ENCODE measurements around the gene PRIM2. TPM values are rescaled to one million over a fixed set of nuclear protein-coding genes. Genes with fewer than 3 reads are reported as not detected.
A peak's percentile ranks its signal among the peaks of the same experiment; 100 is the strongest.
"Not testable (repeated sequence)": the region's sequence is repeated elsewhere in the genome, so short reads cannot be mapped to it uniquely, and the experiment has no call there.

Gene PRIM2
- total RNA-seq, 1 experiment from 2014 or later: 60.0 TPM

DNA sequence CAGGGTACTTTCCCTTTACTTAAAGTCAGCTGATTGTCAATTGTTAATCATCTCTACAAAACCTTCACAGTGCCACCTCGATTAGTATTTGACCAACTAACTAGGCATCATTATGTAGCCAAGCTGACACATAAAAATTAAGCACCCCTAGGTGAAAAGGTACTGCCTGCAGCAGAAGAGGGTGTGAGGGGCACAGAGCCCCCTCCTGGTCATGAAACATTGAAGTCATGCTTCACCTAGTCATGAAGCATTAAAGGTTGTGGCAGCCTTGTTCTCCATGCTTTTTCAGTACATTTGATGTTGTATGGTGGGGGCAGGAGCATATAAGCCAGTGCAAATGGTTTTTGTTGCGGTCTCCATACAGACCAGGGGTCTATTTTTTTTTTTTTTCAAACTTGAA lies 142.4 kb downstream of the PRIM2 start:
- H3K4me3 ChIP-seq, H3K27me3 ChIP-seq, DNase-seq, H3K9me3 ChIP-seq, H3K36me3 ChIP-seq: not testable (repeated sequence)

DNA sequence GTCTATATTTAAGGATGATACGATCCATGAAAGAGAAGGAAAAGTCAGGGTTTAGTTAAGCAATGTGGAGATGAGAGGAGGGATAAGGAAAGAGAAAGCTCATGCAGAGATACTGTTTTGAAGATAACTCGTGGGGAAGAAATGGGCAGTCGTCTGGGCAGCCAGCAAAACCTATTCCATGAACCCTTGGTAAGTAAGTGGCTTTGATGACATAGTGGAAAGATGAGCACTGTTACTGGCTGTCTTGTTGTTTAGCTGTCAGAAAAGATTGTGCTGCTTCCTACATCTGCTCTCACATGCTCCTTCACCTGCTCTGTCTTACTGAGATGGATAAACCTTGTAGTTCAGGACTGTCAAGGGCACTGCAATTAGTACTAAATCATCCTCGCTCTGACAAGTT lies 143.6 kb downstream of the PRIM2 start:
- not testable (repeated sequence) for H3K36me3 ChIP-seq, H3K9me3 ChIP-seq, H3K27me3 ChIP-seq, H3K4me3 ChIP-seq, DNase-seq

DNA sequence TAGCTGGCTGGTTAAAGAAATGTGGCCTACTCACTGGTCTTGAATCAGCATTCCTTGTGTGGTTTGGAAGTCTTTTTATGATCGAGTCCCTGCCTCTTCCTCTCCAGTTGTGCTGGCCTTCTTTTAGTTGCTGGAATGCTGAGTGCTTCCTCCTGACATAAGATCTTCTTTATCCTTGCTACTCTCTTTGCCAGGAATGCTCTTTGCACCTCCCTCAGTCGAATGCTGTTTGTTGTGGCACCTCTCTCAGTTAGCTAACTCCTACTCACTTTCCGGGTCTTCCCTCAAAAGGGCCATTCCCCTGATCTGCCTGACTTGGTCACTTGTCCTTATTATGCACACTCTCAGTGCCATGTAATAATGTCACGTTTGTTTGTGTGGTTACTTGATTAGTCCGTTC lies 146.4 kb downstream of the PRIM2 start:
- not testable (repeated sequence) for H3K4me3 ChIP-seq, H3K9me3 ChIP-seq, H3K27me3 ChIP-seq, H3K36me3 ChIP-seq
- DNase-seq: peak; percentile 30

DNA sequence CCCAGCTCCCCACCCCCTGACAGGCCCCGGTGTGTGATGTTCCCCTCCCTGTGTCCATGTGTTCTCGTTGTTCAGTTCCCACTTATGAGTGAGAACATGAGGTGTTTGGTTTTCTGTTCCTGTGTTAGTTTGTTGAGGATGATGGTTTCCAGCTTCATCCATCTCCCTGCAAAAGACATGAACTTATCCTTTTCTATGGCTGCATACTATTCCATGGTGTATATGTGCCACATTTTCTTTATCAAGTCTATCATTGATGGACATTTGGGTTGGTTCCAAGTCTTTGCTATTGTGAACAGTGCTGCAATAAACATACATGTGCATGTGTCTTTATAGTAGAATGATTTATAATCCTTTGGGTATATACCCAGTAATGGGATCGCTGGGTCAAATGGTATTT lies 148.5 kb downstream of the PRIM2 start:
- not testable (repeated sequence) for H3K36me3 ChIP-seq, DNase-seq, H3K4me3 ChIP-seq, H3K27me3 ChIP-seq, H3K9me3 ChIP-seq

DNA sequence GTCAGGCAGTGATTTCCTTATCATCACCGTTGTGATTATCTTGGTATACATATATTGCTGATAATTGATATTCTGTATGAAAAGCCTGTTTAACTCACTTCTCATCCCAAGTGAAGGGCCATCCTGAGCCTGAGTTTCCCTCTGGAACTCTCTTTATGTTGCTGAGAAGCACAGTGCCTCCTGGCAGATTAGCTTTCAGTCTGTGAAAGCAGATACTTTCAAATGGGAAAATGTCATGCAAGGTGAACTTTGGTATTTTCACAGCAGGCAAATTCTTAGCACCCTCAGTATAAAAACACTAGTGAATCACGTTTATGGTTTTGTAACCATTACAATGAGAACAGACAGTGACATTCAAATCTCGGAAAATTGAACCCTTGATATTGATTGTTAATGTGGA lies 151.6 kb downstream of the PRIM2 start:
- Histone ChIP-seq H3K27me3 (no peaks in the 10 kb centered on the region), H3K36me3 (peaks cover 6% of the 10 kb centered on the region; the same call in 1 of the 2 replicates), H3K4me3 (no peak overlapping the region), H3K9me3 (no peaks in the 10 kb centered on the region; the same call in 1 of the 2 replicates)
- DNase-seq: no peak

DNA sequence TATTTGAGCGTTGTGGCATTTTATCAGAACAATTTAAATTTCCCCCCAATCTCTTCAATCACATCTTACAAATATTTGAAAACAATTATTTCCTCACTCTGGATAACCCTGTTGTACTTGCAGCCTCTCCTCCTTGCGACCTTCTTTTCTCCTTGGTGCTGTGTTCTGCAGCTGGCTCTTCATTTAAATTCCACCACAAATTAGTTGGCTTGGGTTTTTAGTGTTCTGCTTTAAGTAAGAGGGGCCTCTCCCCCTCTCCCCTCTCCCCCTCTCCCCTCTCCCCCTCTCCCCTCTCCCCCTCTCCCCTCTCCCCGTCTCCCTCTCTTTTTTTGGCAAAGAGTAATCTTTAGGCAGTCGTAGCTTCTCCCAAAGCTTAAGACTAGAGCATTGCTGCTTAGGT lies 152.7 kb downstream of the PRIM2 start:
- H3K27me3 ChIP-seq, H3K36me3 ChIP-seq, H3K4me3 ChIP-seq, DNase-seq, H3K9me3 ChIP-seq: not testable (repeated sequence)

DNA sequence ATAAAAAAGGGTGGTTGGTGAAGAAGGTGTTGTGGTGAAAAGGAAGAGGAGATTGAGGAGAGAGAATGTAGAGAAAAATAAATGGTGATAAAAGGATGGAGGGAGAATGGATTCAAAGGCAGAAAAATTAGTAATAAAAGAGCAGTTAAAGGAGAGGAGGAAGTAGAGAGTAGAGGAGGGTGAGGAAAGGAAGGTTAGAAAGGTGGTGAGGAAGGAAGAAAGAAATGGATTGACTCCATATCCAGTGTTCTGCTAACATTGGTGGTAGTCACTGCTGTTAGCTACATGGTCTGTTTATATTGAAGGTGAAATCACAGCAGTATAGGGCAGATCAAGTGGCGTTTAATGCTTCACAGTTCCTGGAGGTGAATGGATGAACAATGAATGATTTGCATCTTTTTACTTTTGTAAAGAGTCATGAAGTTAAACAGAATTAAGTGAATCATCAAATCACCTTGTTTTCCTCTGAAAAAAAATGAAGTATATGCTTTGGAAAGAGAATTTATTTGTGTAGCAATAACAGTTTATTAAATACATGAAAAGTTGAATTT lies 154.0 kb downstream of the PRIM2 start:
- not testable (repeated sequence) for H3K4me3 ChIP-seq

DNA sequence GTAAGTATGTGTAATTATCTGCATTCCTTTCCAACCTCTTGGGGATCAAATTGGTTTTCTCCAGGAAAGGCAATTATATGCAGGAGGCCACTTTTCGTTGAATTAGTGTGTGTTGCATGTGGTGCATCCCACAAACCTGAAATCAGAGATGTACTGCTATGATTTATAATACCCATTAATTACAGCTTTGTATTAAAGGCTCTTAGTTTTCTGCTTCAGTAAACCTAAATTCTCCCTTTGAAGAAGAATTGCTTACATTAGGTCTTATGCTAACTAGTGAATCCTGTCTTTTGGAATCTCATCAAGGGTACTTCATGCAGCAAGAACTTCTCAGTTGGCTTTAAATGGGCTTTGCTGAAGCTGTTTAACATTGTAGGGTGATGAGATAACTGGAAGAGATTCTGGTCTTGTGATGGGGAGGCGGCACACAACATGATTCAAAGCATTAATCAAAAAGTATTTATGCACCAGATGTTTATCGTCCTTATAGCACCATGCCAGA lies 155.5 kb downstream of the PRIM2 start:
- peak; percentile 61 for DNase-seq
- not testable (repeated sequence) for H3K9me3 ChIP-seq, H3K27me3 ChIP-seq, H3K36me3 ChIP-seq, H3K4me3 ChIP-seq

More for the DNA sequence above, 154.0 kb downstream of the PRIM2 start:
- not testable (repeated sequence) for H3K27me3 ChIP-seq, H3K36me3 ChIP-seq, H3K9me3 ChIP-seq, DNase-seq

DNA sequence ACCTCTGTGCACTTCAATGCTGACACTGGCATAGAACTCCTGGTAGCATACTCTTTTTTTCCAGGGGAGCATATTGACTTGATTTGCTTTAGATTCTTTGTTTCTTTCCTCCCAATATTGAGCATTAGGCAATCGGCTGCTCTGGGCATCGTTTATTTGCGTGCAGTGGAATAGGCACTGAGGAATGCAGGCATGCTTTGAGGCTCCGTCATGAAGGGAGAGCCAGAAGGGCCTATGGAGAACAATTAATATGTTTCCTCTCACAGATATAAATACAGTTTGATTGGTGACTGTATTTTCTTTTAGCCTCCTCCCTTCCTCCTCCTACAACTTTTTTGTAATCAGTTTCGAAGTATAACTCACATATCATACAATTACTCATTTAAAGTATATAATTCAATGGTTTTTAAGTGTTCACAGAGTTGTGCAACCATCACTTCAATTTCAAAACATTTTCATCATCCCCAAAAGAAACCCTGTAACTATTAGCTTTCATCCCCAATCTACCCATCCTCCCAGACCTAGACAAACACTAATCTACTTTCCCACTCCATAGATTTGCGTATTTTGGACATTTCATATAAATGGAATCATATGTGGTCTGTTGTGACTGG lies 157.5 kb downstream of the PRIM2 start:
- not testable (repeated sequence) for H3K4me3 ChIP-seq, H3K27me3 ChIP-seq, H3K36me3 ChIP-seq, H3K9me3 ChIP-seq
- peak; percentile 84 for DNase-seq

DNA sequence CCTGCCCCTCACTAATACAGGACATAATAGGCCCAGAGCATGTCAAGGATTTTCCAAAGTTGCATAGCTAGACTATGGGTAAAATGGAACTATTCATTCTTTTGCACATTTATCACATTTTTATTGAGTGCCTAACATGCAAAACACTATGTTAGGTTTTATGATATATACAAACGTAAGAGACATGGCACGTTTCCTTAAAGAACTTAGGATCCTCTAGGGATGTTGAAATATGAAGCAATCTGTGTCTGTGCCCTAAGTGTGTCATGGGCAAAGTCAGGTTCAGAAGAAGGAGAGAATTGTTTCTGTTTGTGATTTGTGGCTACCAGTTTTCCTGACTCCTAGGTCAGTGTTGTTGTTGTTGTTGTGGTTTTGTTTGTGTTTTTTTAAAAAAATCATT lies 158.2 kb downstream of the PRIM2 start:
- not testable (repeated sequence) for H3K9me3 ChIP-seq, DNase-seq, H3K36me3 ChIP-seq, H3K4me3 ChIP-seq, H3K27me3 ChIP-seq

DNA sequence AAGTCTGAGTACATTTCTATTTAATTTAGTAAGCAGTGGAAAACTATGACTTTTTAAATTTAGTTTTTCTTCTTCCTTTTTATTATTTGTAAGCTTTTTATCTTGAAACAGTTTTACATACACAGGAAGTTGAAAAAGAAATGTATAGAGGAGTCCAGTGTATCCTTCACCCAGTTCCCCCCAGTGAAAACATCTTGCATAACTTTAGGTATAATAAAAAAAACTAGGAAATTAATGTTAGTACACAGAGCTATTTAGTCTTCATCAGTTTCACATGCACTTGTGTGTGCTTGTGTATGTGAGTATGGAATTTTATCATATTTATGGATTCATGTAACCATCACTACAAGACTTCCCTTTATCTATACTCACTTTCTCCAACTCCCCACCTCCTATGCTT lies 162.8 kb downstream of the PRIM2 start:
- not testable (repeated sequence) for H3K4me3 ChIP-seq, DNase-seq

DNA sequence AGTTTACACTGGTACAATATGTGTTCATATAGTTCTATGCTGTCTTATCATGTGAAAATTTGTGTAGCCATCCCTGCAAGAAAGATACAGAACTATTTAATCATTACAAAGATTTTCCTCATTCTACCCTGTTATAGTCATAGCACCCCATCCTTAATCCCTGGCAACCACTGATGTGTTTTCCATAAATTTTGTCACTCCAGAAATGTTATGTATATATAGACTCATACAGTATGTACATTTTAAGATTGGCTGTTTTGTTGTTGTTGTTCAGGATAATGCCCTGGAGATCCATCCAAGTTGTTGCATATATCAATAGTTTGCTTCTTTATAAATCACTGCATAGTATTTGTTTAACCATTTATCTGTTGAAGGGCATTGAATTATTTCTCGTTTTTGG lies 163.7 kb downstream of the PRIM2 start:
- H3K9me3 ChIP-seq, H3K4me3 ChIP-seq, H3K27me3 ChIP-seq, DNase-seq, H3K36me3 ChIP-seq: not testable (repeated sequence)

More for the DNA sequence above, 162.8 kb downstream of the PRIM2 start:
- H3K9me3 ChIP-seq, H3K27me3 ChIP-seq, H3K36me3 ChIP-seq: not testable (repeated sequence)

DNA sequence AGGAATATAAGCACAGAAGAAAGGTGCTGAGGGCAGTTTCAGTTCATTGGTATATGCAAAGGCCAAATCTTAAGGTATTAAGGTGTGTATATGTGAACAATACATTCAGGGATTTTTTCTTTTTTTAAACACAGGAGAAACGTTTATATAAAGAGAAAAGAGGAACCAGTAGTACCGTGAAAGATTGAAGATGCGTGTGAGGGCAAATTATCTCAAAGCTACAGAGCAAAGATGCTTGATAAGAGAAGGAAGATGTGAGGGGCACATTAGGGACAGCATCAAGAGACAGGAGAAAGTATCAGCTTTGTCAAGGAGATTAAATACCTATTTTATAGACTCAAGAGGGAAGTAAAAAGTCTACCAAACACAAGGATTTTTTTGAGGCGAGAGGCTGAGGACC lies 165.0 kb downstream of the PRIM2 start:
- H3K27me3 ChIP-seq, H3K4me3 ChIP-seq, H3K36me3 ChIP-seq, H3K9me3 ChIP-seq, DNase-seq: not testable (repeated sequence)

DNA sequence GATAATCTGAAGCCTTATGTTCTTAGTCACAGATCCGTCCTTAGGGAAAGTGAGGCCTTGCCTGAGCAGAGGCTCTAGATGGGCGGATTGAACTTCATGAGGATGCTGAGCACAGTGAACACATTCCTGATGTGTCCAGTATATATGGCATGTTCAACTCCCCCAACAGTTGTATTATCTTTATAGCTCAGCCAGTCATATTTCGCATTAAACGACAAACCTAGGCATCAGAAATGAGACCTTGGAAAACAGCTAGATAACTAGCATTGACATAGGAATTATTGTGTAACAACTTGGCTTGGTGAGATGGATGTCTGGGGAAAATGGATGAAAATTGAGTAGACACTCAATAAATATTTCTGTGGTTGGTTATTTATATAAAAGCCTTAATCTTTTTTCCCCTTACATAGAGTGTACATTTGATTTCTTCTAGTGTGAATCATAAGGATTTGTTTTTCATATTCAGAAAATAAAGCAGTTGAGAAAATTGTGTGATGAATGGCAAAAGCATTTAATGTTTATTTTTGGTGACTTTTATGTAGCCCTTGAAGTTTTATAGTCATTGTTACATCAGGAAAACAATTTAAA lies 169.2 kb downstream of the PRIM2 start:
- not testable (repeated sequence) for H3K4me3 ChIP-seq, H3K27me3 ChIP-seq, H3K9me3 ChIP-seq, H3K36me3 ChIP-seq
- peak; percentile 43 for DNase-seq

DNA sequence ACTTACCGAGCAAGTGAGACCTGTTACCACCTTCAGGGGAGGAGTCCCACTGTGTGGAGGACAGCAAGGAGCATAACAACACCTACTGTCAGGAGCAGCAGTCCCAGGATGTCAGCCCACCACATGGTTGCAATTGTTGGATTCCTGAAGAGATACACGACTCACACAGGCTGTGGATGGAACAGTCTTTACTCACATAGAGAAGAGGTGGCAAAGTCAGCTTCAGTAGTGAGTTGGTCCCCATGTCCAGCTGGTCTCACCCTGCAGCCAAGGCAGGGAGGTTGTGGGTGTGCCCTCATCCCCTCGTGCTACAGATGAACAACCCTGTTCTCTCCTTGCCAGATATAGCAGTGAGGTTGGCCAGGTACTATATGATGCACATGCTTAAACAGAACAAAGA lies 171.1 kb downstream of the PRIM2 start:
- H3K4me3 ChIP-seq, H3K27me3 ChIP-seq, H3K36me3 ChIP-seq, H3K9me3 ChIP-seq: not testable (repeated sequence)
- DNase-seq: peak; percentile 16

DNA sequence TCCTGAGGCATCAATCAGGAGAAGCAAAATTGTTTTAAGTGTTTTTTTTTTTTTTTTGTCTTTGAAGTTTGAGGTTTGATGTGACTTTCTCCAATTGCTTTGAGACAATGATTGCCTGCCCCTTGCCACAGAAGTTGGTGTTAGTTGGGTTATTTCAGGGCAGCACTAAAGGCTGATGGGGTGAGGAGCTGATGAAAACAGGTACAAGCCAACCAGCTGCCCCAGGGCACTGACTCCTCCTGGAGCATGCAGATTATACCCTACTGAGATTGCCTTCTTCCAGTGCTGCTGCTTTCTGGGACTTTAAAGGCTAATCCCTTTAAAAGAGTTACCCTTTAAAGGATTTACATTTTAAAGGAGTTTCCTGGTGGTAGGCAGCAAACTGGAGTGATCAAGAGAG lies 172.5 kb downstream of the PRIM2 start:
- H3K36me3 ChIP-seq, H3K9me3 ChIP-seq, H3K4me3 ChIP-seq, DNase-seq, H3K27me3 ChIP-seq: not testable (repeated sequence)

DNA sequence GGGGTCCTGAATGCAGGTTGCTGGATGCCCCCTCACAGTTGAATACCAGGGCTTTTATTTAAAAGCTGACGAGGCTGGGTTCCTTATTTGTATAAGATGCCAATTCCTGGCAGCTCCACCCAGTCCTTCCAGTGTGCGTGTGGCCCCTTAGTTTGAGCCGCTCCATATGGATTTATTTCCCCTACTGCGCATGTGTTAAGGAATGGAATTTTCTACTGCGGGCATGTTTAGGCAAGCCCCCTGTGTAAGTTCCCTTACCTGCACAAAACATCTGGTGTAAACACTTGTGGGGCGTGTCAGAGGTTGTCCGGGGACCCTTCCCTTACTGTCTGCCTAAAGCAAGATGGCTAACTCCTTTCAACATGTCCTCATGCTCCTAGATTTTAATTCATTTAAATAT lies 174.4 kb downstream of the PRIM2 start:
- not testable (repeated sequence) for H3K4me3 ChIP-seq, H3K36me3 ChIP-seq, DNase-seq, H3K27me3 ChIP-seq, H3K9me3 ChIP-seq

DNA sequence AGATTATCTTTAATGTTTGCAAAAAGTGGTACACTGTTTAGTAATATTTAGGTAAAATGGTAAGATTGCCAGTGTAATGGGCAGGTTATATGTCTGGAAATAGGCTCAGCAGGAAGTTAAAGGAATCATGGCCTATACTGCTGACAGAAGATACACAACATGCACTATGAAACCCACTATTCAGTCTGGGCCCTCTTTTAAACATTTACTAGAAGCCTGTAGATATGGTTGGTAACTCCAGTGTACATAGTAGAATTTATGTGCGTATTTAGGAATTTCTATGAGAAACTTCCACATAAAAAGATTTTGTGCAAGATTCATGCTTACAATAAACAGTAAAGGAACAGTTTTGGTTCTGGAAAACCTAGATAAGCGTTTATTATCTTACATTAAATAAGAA lies 178.8 kb downstream of the PRIM2 start:
- DNase-seq, H3K36me3 ChIP-seq, H3K4me3 ChIP-seq, H3K27me3 ChIP-seq, H3K9me3 ChIP-seq: not testable (repeated sequence)
